ENCODE results near the gene EDC3. TPM values are rescaled to one million over a fixed set of nuclear protein-coding genes. Genes with fewer than 3 reads are reported as not detected.
"Not testable (repeated sequence)": the region's sequence is repeated elsewhere in the genome, so short reads cannot be mapped to it uniquely, and the experiment has no call there.

EDC3 gene
- total RNA-seq: 43.4 and 47.9 TPM in 2 replicates

GRCh38 chr15:74695597-74696397, at the start of gene EDC3:
Gene EDC3 (minus strand): TSS chr15:74696024. CDS start chr15:74675124, 20,900 bp downstream.
- intact Hi-C loops (cut with micrococcal nuclease): no loop called here

- intact Hi-C loops (cut with micrococcal nuclease): no loop called here
Observed at GRCh38 chr15:74742422-74742821, 46.6 kb upstream of the EDC3 start.

- intact Hi-C loops (cut with micrococcal nuclease): not testable (repeated sequence)
Observed at GRCh38 chr15:74738239-74738638, 42.4 kb upstream of the EDC3 start.

GRCh38 chr15:74735305-74735704, 39.5 kb upstream of the EDC3 start:
- intact Hi-C loops (cut with micrococcal nuclease): no loop called here

- intact Hi-C loops (cut with micrococcal nuclease): no loop called here
Observed at GRCh38 chr15:74733269-74733668, 37.4 kb upstream of the EDC3 start.

- intact Hi-C loops (cut with micrococcal nuclease): no loop called here
Observed at GRCh38 chr15:74732846-74733245, 37.0 kb upstream of the EDC3 start.

GRCh38 chr15:74730619-74731316, 34.9 kb upstream of the EDC3 start:
- intact Hi-C loops (cut with micrococcal nuclease): no loop called here

- intact Hi-C loops (cut with micrococcal nuclease): not testable (repeated sequence)
Observed at GRCh38 chr15:74729372-74729771, 33.5 kb upstream of the EDC3 start.

- intact Hi-C loops (cut with micrococcal nuclease): not testable (repeated sequence)
Observed at GRCh38 chr15:74728699-74729098, 32.9 kb upstream of the EDC3 start.

- intact Hi-C loops (cut with micrococcal nuclease): no loop called here
Observed at GRCh38 chr15:74727727-74728126, 31.9 kb upstream of the EDC3 start.

- intact Hi-C loops (cut with micrococcal nuclease): no loop called here
Observed at GRCh38 chr15:74726774-74727164, 30.9 kb upstream of the EDC3 start.

GRCh38 chr15:74725845-74726773, 30.3 kb upstream of the EDC3 start:
- intact Hi-C loops (cut with micrococcal nuclease): no loop called here

GRCh38 chr15:74725225-74725774, 29.5 kb upstream of the EDC3 start, which contains the start of gene CYP1A1:
Gene CYP1A1 (minus strand): TSS chr15:74725528. CDS start chr15:74723097, 2,431 bp downstream.
- intact Hi-C loops (cut with micrococcal nuclease): no loop called here

GRCh38 chr15:74724570-74725224, 28.9 kb upstream of the EDC3 start:
- intact Hi-C loops (cut with micrococcal nuclease): no loop called here

GRCh38 chr15:74723754-74724334, 28.0 kb upstream of the EDC3 start:
- intact Hi-C loops (cut with micrococcal nuclease): no loop called here

- intact Hi-C loops (cut with micrococcal nuclease): no loop called here
Observed at GRCh38 chr15:74723187-74723586, 27.4 kb upstream of the EDC3 start.

- intact Hi-C loops (cut with micrococcal nuclease): no loop called here
Observed at GRCh38 chr15:74722591-74722990, 26.8 kb upstream of the EDC3 start.

GRCh38 chr15:74716651-74717050, 20.8 kb upstream of the EDC3 start:
- intact Hi-C loops (cut with micrococcal nuclease): no loop called here

GRCh38 chr15:74712311-74712710, 16.5 kb upstream of the EDC3 start:
- intact Hi-C loops (cut with micrococcal nuclease): no loop called here
